HS-5 (cell line): Measurements from ENCODE around the gene CD300LF.

ENCODE experiments used
- DNase-seq: peaks from one replicate; pipeline ENCODE4 v3.0.0-alpha.2; 2012; ENCODE audit warnings: low read depth

The CD300LF gene

DNA sequence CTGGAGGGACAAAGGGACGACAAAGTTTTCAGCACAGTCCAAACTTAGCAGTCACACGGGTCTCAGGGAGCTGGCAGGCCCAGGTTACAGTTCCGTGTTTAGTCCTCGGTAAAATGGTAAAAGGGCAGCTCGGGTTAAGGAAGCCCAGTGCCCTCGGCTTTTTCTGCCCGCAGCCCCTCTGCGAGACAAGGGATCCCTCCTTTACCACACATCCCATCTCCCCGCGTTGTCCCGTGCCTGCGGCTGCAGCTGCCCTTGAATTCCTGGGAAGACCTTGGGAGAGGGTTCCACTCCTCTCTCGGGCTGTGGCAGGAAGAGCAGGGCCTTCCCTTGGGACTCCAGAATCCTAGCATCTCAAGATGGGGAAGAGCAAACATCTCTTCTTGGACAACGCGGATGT lies 17.1 kb upstream of the CD300LF start:
- DNase-seq, result no peak

- no peak for DNase-seq
Observed at GRCh38 chr17:74729368-74729767, 16.6 kb upstream of the CD300LF start.

- DNase-seq, result no peak
Observed at GRCh38 chr17:74728702-74729075, 16.0 kb upstream of the CD300LF start.

DNA sequence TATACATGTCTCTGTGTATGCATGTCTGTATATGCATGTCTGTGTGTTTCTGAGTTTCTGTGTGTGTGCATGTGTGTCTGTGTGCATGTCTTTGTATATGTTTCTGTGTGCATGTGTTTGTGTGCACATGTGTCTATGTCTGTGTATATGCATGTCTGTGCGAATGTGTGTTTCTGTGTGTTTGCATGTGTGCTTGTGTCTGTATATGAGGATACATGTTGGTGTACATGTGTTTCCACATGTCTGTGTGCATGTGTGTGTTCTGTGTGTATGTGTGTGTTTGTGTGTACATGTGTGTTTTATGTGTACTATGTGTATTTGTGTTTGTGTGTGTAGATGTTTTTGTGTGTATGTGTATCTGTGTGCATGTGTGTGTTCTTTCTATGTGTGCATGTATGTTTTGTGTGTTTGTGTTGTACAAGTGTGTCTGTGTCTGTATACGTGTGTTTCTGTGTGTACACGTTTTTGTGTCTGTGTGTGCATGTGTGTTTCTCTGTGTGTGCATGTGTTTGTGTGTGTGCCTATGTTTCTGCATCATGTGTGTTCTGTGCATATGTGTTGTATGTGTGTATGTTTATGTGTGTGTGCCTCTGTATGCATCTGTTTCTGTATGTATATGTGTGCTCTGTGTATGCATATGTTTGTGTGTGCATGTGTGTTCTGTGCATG lies 15.4 kb upstream of the CD300LF start:
- DNase-seq, result no peak

- no peak for DNase-seq
Observed at GRCh38 chr17:74725111-74725510, 12.4 kb upstream of the CD300LF start.

DNA sequence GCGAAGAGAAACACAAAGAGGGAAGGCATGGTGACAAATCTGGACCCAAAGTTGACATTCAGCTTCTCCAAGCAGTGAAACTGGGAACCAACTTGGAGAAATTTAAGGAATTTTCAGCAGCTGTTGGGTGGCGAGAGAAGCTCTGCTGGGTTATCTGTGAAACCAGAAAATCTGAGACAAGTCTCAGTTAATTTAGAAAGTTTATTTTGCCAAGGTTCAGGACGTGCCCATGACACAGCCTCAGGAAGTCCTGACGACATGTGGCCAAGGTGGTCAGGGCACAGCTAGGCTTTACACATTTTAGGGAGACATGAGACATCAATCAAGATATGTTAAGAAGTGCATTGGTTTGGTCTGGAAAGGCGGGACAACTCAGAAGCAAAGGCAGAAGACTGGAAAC lies 11.2 kb upstream of the CD300LF start:
- DNase-seq, result no peak

- no peak for DNase-seq
Observed at GRCh38 chr17:74722782-74723181, 10.1 kb upstream of the CD300LF start.

DNA sequence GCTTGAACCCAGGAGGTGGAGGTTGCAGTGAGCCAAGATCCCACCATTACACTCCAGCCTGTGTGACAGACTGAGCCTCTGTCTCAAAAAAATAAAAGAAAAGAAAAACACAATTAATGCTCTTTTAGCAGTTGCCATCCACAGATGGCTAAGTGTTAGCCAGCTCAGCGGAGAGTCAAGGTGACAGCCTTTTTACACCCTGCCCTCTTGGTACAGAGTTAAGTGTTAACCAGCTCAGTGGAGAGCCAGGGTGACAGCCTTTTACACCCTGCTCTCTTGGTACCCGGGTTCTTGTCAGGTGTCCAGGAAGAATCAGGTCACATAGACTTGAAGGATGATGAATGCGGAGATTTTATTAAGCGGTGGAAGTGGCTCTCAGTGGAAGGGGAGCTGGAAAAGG lies 7.8 kb upstream of the CD300LF start:
- DNase-seq, result no peak

GRCh38 chr17:74715144-74715543 lies 2.4 kb upstream of the CD300LF start:
- no peak for DNase-seq

GRCh38 chr17:74713171-74713755 lies 540 bp upstream of the CD300LF start:
- no peak for DNase-seq

DNA sequence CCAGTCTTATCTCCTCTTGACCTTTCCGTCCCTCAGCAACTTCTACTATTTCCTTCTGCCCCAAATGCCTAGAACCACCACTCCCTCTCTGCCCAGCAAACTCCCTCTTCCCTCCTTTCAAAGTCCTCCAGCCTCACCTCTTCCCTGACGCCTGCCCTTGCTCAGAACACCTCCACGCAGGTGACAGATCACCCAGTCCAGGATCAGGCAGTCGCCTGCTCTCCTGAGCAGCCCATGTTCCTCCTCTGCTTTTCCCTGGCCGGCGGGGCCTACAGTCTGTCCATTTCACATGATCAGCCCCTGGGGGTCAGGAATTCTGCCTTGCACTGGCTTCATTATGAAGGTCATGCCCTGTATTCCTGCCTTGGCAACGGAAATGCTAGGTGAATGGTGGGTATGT lies 422 bp downstream of the CD300LF start:
- DNase-seq, result no peak

DNA sequence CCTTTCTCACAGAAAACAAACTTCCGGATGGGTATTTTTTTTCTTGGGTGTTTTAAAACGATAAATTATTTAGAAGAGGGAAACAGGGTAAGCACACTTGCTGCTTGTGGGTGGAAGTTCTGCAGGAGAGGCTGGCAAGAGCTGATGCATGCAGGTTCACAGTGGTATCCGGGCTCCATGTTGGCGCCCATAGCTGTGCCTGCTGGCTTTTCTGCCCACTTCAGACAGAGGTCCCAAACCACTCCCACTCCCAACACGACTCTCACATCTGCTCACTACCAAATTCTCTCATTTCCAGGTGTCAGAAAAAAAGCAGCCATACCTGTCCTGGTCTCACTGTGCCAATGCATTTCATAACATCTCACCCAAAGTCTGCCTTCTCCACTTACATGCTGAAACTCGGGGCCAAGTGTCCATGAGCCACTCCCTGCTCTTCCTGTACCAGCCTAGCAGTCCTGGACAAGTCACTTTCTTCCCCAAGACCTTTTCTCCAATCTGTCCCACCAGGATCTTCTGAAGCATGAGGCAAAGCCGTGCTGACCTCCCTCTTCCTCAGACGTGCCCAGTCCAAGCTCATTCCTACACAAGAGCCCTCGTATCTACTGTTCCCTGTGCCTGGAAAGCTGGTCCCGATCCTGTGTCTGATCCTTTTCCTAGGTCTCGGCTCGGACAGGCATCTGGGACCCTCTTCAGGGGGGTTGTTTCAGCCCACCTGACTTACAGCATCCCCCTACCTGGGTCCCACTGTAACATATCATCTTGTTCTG lies 1.5 kb downstream of the CD300LF start:
- DNase-seq, result no peak

DNA sequence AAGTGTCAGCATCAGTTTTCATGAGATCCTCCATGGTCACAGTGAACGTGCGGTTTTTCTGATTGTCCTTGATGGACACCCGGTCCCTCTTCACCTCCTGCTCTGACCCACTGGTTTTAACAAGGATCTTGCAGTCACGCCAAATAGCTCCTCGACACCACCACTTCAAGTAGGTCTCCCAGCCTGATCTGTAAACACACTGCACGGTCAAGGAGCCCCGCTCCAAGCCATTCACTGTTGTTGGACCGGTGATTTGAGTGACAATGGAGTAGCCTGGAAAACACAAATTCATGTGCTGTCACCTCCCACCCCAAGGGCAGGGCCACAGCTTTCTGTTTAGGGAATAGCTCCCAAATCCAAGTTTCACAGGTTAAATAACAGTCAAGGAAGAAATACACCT lies 8.2 kb downstream of the CD300LF start:
- no peak for DNase-seq

GRCh38 chr17:74703311-74703710 lies 9.4 kb downstream of the CD300LF start:
- DNase-seq, result no peak

- no peak for DNase-seq
Observed at GRCh38 chr17:74702116-74702871, 10.4 kb downstream of the CD300LF start.

- DNase-seq, result no peak
Observed at GRCh38 chr17:74699236-74699635, 13.5 kb downstream of the CD300LF start.

DNA sequence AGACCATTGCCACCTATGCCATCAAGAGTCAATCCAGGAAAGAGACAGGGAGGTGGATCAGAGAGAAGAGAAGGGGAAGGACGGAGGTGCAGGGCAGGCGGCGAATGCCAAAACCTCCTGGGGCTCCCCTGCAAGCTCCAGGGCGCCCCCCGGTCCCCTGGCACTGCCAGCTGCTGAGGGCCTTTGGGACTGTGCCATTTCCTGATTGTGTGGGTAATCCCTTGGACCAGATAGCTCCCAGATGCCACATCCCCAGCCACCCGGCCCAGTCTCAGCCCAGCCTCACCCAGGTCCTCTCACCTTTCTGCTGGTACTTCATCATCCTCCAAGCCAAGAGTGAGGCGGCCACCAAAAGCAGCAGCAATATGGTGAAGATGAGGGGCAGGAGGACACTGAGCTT lies 14.7 kb downstream of the CD300LF start:
- no peak for DNase-seq

DNA sequence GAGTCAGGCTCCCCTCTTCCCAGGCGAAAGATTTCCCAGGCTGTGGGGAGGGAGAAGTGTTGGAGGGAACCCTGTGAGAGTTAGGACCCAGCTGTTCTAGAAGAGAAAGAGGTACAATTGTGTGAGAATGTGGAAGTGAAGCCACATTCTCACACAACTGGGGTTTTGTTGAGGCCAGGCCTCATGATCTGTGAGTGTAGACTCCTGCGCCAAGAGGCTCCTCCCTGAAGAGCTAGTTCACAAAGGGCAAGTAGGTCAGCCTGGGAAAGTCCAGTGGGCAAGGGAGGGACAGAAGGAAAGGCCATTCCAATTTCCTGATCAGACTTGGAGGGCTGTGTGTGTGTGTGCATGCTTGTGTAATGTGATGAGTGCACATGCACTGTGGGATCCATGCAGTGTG lies 15.2 kb downstream of the CD300LF start:
- DNase-seq, result no peak

DNA sequence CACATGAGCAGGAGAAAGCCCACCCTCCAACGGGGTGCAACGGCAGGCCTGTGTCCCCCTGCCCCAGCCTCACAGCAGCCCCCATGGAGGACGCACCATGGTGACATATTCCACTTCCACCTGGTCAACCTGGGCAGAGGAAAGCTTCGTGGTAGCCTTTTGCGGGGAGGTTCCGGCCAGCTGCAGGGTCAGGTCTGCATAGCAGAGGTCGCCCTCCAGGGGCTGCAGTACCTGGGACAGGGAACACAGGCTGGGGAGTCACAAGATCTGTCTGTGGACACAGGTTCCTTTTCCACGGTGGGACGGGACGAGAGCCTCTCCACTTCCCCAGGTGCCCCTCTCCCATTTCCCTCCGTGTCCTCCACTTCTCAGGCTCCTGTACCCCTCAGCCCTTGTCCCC lies 17.1 kb downstream of the CD300LF start:
- DNase-seq, result no peak

GRCh38 chr17:74694081-74694480 lies 18.6 kb downstream of the CD300LF start:
- no peak for DNase-seq

DNA sequence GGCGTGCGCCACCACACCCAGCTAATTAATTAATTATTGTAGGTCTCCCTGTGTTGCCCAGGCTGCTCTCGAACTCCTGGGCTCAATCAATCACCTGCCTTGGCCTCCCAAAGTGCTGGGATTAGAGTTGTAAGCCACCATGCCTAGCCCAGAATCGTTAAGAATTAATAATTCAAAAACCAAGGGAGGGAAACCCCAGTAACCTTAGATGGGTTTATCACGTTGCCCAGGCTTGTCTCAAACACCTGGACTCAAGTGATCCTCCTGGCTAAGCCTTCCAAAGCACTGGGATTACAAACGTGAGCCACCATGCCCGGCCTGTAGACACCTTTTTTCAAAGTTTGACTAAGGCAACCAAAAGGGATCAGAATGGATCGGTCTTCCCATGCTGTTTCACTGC lies 21.6 kb downstream of the CD300LF start:
- no peak for DNase-seq

DNA sequence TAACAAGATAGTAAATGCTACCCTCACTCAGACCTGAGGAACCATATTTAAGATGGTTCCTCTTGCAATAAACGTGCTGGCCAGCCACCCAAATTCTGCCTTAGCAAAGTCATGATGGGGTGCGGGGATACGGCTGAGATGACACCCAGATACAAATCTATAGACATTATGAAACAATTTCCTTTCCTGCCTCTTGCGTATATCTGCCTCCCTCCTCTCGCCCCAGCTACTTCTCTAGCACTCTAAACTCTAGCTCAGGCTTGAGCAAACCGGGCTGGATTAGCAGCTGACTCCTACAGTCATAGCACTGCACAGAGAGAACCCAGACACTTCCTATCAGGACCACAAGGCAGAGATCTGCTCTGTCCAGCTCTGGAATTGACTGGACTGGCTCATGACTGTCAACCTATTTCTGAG lies 22.3 kb downstream of the CD300LF start:
- DNase-seq, result no peak

DNA sequence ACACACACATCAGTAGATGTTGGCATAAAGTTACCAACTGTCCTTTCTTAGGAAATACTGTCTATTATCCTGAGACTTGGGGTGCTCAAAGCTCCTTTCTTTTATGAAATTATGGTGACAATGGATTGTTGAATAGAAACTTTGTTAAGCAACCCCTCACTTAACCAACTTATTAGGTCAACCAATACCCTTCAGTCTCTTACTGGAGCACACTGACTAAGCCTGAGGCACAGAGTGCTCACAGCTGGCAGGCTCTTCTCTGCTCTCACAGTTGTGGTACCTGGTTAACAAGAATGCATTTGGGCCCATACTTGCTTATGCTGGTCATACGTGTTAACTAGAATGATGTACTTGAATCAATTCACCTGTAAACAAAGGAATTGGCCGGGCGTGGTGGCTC lies 24.8 kb downstream of the CD300LF start:
- no peak for DNase-seq
